WI38 (cell line): Measurements from ENCODE around the gene CHD9.

ENCODE experiments used
- H3K4me3 ChIP-seq: 2 replicates; pipeline ENCODE4 v1.5.1; 2011; ENCODE audit warnings: low read depth, mild to moderate bottlenecking, control low read depth, low read length
- CTCF ChIP-seq: IDR thresholded peaks from 2 replicates; pipeline ENCODE4 v1.5.1; 2012; ENCODE audit warnings: low read depth, mild to moderate bottlenecking, control low read depth, low read length

The CHD9 gene

GRCh38 chr16:53374800-53375199 lies 320.0 kb downstream of the CHD9 start:
- no peak for TF ChIP-seq CTCF
- H3K4me3 ChIP-seq = no peak overlapping the region

GRCh38 chr16:53378138-53378537 lies 323.3 kb downstream of the CHD9 start:
- no peak for TF ChIP-seq CTCF
- no peak overlapping the region for H3K4me3 ChIP-seq
